HG03135 (cell line): ENCODE results near the gene CCDC70.
"Not testable (repeated sequence)": the region's sequence is repeated elsewhere in the genome, so short reads cannot be mapped to it uniquely, and the experiment has no call there.

Experiments used
- ATAC-seq: cut with Tn5 transposase; IDR thresholded peaks from one replicate; pipeline ENCODE4 v1.9.1; 2021; ENCODE audit warnings: mild to moderate bottlenecking, moderate library complexity; ENCODE audit not compliant: unreplicated experiment

Gene CCDC70

GRCh38 chr13:51900471-51900870 lies 38.7 kb downstream of the CCDC70 start:
- no peak for ATAC-seq

- ATAC-seq = no peak
Measured at GRCh38 chr13:51902776-51903175, 41.0 kb downstream of the CCDC70 start.

DNA sequence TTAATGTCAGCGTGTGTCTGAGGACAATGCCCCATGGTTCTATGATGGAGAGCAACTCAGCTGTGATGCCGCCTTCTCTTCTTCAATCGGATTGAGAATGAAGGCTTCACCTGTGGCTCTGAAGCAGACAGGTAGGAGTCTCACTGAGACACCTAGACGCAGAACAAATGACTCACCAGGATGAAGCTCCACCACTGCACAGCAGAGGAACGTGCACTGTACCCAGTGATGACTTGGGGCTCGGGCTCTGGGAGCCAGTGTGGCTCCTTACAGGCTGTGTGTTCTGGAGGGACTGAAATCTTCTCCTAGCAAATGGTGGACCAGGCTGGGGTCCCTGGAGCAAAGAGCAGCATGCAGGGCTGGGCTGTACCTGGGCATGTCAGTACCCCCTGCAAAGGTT lies 44.0 kb downstream of the CCDC70 start:
- no peak for ATAC-seq

DNA sequence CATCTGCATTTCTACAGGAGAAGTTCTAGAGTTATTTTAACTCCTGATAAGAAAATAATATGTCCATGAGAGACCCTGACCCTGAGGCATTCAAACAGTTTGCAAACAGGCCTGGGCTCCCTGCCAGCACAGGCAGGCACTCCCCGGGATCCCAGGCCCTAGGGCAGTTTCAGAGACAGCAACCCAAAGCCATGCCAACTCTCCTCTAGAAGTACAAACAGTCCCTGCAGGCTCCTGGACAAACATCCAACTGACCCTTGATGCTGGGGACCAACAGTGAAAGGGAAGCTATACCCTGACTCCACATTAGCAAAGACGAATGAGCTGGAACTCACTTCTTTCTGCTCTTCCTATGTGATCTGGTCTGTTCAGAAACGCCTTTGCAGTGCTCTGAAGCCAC lies 44.8 kb downstream of the CCDC70 start:
- no peak for ATAC-seq

- no peak for ATAC-seq
Measured at GRCh38 chr13:51907040-51907732, 45.4 kb downstream of the CCDC70 start.

GRCh38 chr13:51909265-51909664 lies 47.5 kb downstream of the CCDC70 start:
- ATAC-seq = not testable (repeated sequence)

- no peak for ATAC-seq
Measured at GRCh38 chr13:51910508-51910907, 48.7 kb downstream of the CCDC70 start.

DNA sequence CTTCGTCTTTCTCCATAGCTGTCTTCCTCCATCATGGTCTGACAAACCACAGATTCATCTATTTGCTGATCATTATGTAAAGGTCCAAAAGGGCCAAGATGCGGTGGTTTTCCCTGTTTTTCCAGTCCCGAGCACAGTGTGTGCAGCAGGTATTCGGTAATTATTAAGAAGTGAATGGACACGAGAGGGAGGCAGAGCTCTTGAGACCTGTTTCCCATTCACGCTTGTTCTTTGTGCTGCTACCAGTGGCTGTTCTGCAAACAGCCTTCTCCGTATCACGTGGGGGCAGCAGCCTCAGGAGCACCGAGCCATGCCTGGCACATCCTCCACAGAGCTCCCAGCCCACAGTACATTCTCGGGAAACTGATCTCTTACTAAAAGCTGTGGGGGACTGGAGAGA lies 50.3 kb downstream of the CCDC70 start:
- ATAC-seq = no peak

- ATAC-seq = no peak
Measured at GRCh38 chr13:51912511-51913225, 50.9 kb downstream of the CCDC70 start.

DNA sequence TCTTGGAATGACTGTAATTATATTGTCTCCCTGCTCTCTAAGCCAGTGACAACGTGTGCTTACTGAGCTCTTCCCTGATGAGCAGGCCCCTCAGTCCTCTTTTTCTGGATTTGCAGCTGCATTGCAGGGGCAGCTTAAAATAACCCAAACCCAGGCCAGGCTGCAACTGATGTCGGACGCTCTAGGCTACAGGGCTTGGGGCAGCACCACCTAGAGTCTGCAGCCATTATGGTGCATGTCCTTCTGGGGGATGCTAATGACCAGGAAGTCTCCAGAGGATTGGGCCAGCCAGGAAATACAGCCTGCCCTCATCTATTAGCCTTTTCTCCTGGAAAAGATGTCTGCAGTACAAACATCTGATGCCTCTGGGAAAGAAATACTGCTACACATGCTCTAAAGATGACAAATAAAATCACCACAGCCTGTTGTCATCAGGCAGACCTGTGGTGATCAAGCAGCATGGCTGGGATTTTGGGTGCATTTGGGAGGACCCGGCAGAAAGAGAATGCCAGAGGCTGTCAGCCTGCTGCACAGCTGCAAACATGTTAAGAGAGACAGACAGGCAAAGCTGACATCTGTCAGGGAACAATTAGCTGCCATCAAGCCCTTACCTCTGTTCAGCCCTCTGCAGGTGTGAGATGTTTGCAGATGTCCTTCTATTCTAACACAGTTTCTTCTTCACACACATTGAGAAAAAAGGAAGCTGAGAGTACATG lies 51.8 kb downstream of the CCDC70 start:
- ATAC-seq = no peak

DNA sequence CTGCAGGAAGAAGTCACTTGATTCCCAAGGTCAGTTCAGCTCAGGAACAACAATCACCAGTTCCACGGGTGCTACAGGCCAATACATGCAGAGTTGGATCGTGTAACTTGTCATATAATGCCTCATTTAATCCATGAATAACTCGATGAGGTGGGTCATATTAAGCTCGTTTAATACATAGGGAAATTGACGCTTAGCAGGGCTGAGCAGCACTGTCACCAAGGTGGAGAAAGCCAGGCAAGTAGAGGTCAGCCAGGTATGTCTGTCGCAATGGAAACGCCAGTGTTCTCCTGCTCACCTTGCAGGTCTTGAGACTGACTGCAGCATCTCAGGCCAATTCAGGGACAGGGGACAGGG lies 52.3 kb downstream of the CCDC70 start:
- no peak for ATAC-seq
